HepG2 (cell line): ENCODE data around the gene PRKAR2A. TPM values are rescaled to one million over a fixed set of nuclear protein-coding genes. Genes with fewer than 3 reads are reported as not detected.

Source experiments
- ARNT ChIP-seq: fragments of 450-650 bp; IDR thresholded peaks from 2 replicates; pipeline ENCODE4 v1.6.1; 2017
- DRAP1 ChIP-seq: IDR thresholded peaks from 2 replicates; pipeline ENCODE4 v1.6.1; 2016; ENCODE audit warnings: missing genetic modification reagents, missing compliant biosample characterization
- FOXK1 ChIP-seq: sonication (generic); formaldehyde crosslinking; IDR thresholded peaks from 2 replicates; pipeline ENCODE4 v1.4.0; 2020; ENCODE audit warnings: low read depth, missing genetic modification reagents, borderline replicate concordance
- HNF4A ChIP-seq: sonication (generic); formaldehyde crosslinking; IDR thresholded peaks from 2 replicates; pipeline ENCODE4 v1.4.0; 2020; ENCODE audit warnings: missing genetic modification reagents
- HNF4G ChIP-seq, 2 experiments: sonication (generic) in 1 of 2; formaldehyde crosslinking in 1 of 2; IDR thresholded peaks; 2 replicates each; pipeline versions ENCODE4 v1.4.0 to v1.6.1; 2011 to 2020; ENCODE audit warnings: borderline replicate concordance in 2 of 2, low read depth in 2 of 2, mild to moderate bottlenecking in 2 of 2, low read length in 1 of 2, missing genetic modification reagents in 1 of 2, moderate library complexity in 1 of 2
- KDM4B ChIP-seq: sonication (generic); formaldehyde crosslinking; IDR thresholded peaks from 2 replicates; pipeline ENCODE4 v1.4.0; 2020; ENCODE audit warnings: missing genetic modification reagents
- LCORL ChIP-seq, 2 experiments: fragments of 450-650 bp in 1 of 2; sonication (generic) in 1 of 2; formaldehyde crosslinking in 1 of 2; IDR thresholded peaks; 2 replicates each; pipeline versions ENCODE4 v1.5.0 to v1.6.1; 2017 to 2020; ENCODE audit warnings: antibody characterized with exemption in 1 of 2, missing genetic modification reagents in 1 of 2
- MAFF ChIP-seq: IDR thresholded peaks from 2 replicates; pipeline ENCODE4 v1.6.1; 2011; ENCODE audit warnings: low read depth, low read length, improper control_type of control experiment
- ONECUT2 ChIP-seq: sonication (generic); formaldehyde crosslinking; IDR thresholded peaks from 2 replicates; pipeline ENCODE4 v1.4.0; 2020; ENCODE audit warnings: missing genetic modification reagents
- POLR2G ChIP-seq: fragments of 200-400 bp; formaldehyde crosslinking; IDR thresholded peaks from 2 replicates; pipeline ENCODE4 v1.6.1; 2018; ENCODE audit warnings: mild to moderate bottlenecking, low read depth, low read length, moderate library complexity
- PRDM15 ChIP-seq: sonication (generic); formaldehyde crosslinking; IDR thresholded peaks from 2 replicates; pipeline ENCODE4 v1.4.0; 2020; ENCODE audit warnings: missing genetic modification reagents
- RAD51 ChIP-seq: fragments of 450-650 bp; IDR thresholded peaks from 2 replicates; pipeline ENCODE4 v1.6.1; 2016; ENCODE audit warnings: borderline replicate concordance
- TBL1XR1 ChIP-seq: fragments of 150-350 bp; IDR thresholded peaks from 2 replicates; pipeline ENCODE4 v1.6.1; 2014; ENCODE audit warnings: borderline replicate concordance, low read length; ENCODE audit not compliant: partially characterized antibody
- TERF1 ChIP-seq: sonication (generic); formaldehyde crosslinking; IDR thresholded peaks from 2 replicates; pipeline ENCODE4 v1.8.0; 2022; ENCODE audit warnings: mild to moderate bottlenecking, missing genetic modification reagents, moderate library complexity
- TFE3 ChIP-seq: IDR thresholded peaks from 2 replicates; pipeline ENCODE4 v1.6.1; 2016
- ZNF549 ChIP-seq: sonication (generic); formaldehyde crosslinking; IDR thresholded peaks from 2 replicates; pipeline ENCODE4 v1.5.0; 2020; ENCODE audit warnings: missing genetic modification reagents
- ZNF558 ChIP-seq: sonication (generic); formaldehyde crosslinking; IDR thresholded peaks from 2 replicates; pipeline ENCODE4 v1.9.0; 2022; ENCODE audit warnings: mild to moderate bottlenecking, missing genetic modification reagents, borderline replicate concordance
- ZNF597 ChIP-seq: sonication (generic); formaldehyde crosslinking; IDR thresholded peaks from 2 replicates; pipeline ENCODE4 v1.5.0; 2020; ENCODE audit warnings: missing genetic modification reagents
- ZNF790 ChIP-seq: sonication (generic); formaldehyde crosslinking; IDR thresholded peaks from 2 replicates; pipeline ENCODE4 v1.8.0; 2022; ENCODE audit warnings: missing genetic modification reagents, mild to moderate bottlenecking, borderline replicate concordance
- ZNF879 ChIP-seq: sonication (generic); formaldehyde crosslinking; IDR thresholded peaks from 2 replicates; pipeline ENCODE4 v1.8.1; 2023; ENCODE audit warnings: missing genetic modification reagents
- ZNF883 ChIP-seq: sonication (generic); formaldehyde crosslinking; IDR thresholded peaks from 2 replicates; pipeline ENCODE4 v1.5.1; 2020; ENCODE audit warnings: mild to moderate bottlenecking, missing genetic modification reagents; ENCODE audit errors: not compliant biosample characterization
- polyA plus RNA-seq, 8 experiments: library from polyadenylated mRNA; depleted of rRNA in 3 of 8; stranded (reverse) in 7 of 8; unstranded in 1 of 8; fragments of >200 nt; fragmentation: Illumina TruSeq in 4 of 8; extraction: Trizol in 4 of 8; gene quantifications; 2 replicates each; pipeline versions ENCODE4 v1.2.1 to v1.2.3, GENCODE V29; 2011 to 2016; ENCODE audit warnings: low read depth in 4 of 8, missing spikeins in 1 of 8, mixed read lengths in 1 of 8; ENCODE audit not compliant: insufficient read depth in 1 of 8
- total RNA-seq, 5 experiments: library from RNA; depleted of rRNA; stranded (reverse); fragments of >200 nt; fragmentation: Illumina TruSeq; extraction: Trizol; gene quantifications; 2 replicates each; pipeline ENCODE4 v1.2.3, GENCODE V29; 2016; ENCODE audit warnings: low read depth in 1 of 5

The PRKAR2A gene
- total and polyA plus RNA-seq, 2 of the 13 experiments (the other 11 are each of a cell fraction or from before 2014, with no cell fraction given) = 11.8 to 29.2 TPM

- no peak for TF ChIP-seq LCORL (IDR thresholded peaks at IDR 0.05)
- peak; percentile 50; the same call in 1 of the 2 replicates for TF ChIP-seq LCORL (CRISPR knock-in tag; IDR thresholded peaks at IDR 0.05)
- no peak for TF ChIP-seq MAFF
- no peak for TF ChIP-seq ZNF883 (CRISPR knock-in tag)
- TF ChIP-seq ZNF549 (CRISPR knock-in tag) = no peak
- no peak for TF ChIP-seq TFE3 (CRISPR knock-in tag)
- TF ChIP-seq RAD51 = no peak
- TF ChIP-seq ZNF790 = no peak
- TF ChIP-seq HNF4G (IDR thresholded peaks at IDR 0.05; ENCODE audit: borderline replicate concordance, low read depth, low read length) = peak; percentile 72
- peak; percentile 54; the same call in 1 of the 2 replicates for TF ChIP-seq HNF4G (CRISPR knock-in tag; IDR thresholded peaks at IDR 0.05; ENCODE audit: borderline replicate concordance, low read depth)
- TF ChIP-seq PRDM15 (CRISPR knock-in tag) = no peak
- no peak for TF ChIP-seq ZNF879 (CRISPR knock-in tag)
- TF ChIP-seq KDM4B (CRISPR knock-in tag) = no peak
- TF ChIP-seq DRAP1 (CRISPR knock-in tag) = no peak
- no peak for TF ChIP-seq ZNF597 (CRISPR knock-in tag)
- no peak for TF ChIP-seq ZNF558 (CRISPR knock-in tag)
- no peak for TF ChIP-seq TBL1XR1
- no peak for TF ChIP-seq TERF1 (CRISPR knock-in tag)
- TF ChIP-seq HNF4A (CRISPR knock-in tag) = peak; percentile 76
- TF ChIP-seq ONECUT2 (CRISPR knock-in tag) = no peak
- TF ChIP-seq POLR2G = no peak
- TF ChIP-seq FOXK1 = no peak
- TF ChIP-seq ARNT = no peak
Observed at GRCh38 chr3:48855681-48856447, 8.2 kb upstream of the PRKAR2A start (continued).
